AG04450 (cell line): ENCODE measurements around the gene RPL10A. TPM values are rescaled to one million over a fixed set of nuclear protein-coding genes. Genes with fewer than 3 reads are reported as not detected.
"Not testable (repeated sequence)": the region's sequence is repeated elsewhere in the genome, so short reads cannot be mapped to it uniquely, and the experiment has no call there.

Experiments
- CTCF ChIA-PET: fragments of 300-600, 350-600 bp; formaldehyde crosslinking; extraction: SDS; loops from one replicate; lab custom pipeline; 2022; ENCODE audit warnings: antibody characterized with exemption, inconsistent platforms; lab: Charles Lee
- POLR2A ChIA-PET: fragments of 350-600 bp; formaldehyde crosslinking; extraction: SDS; loops from one replicate; lab custom pipeline; 2021; ENCODE audit warnings: antibody characterized with exemption, inconsistent platforms; lab: Yijun Ruan, JAX
- DNase-seq: peaks from one replicate; pipeline ENCODE4 v3.0.0-alpha.2; 2011; ENCODE audit warnings: low read depth, low spot score
- H3K27ac ChIP-seq: one replicate; pipeline ENCODE4 v1.5.1; 2012; ENCODE audit warnings: low read depth, low read length, control low read depth
- H3K27me3 ChIP-seq: one replicate; pipeline ENCODE4 v1.6.0; 2012; ENCODE audit warnings: low read length; ENCODE audit not compliant: control insufficient read depth, insufficient read depth
- H3K4me3 ChIP-seq: 2 replicates; pipeline ENCODE4 v1.5.1; 2011; ENCODE audit warnings: mild to moderate bottlenecking, low read depth, low read length, control low read depth
- H3K9me3 ChIP-seq: 2 replicates; pipeline ENCODE4 v1.5.1; 2012; ENCODE audit warnings: low read length; ENCODE audit not compliant: control insufficient read depth, insufficient read depth
- polyA plus RNA-seq: library from polyadenylated mRNA; depleted of rRNA; stranded (reverse); fragments of >200 nt; gene quantifications from 2 replicates; pipeline ENCODE4 v1.2.3, GENCODE V29; 2011
- TF ChIP-seq, protein P1 (sequence below): IDR thresholded peaks from 2 replicates; pipeline ENCODE4 v1.5.1; 2011; ENCODE audit warnings: low read depth, low read length, control low read depth, inconsistent platforms

Gene RPL10A
- polyA plus RNA-seq, 1 experiment: 2,636 TPM

DNA sequence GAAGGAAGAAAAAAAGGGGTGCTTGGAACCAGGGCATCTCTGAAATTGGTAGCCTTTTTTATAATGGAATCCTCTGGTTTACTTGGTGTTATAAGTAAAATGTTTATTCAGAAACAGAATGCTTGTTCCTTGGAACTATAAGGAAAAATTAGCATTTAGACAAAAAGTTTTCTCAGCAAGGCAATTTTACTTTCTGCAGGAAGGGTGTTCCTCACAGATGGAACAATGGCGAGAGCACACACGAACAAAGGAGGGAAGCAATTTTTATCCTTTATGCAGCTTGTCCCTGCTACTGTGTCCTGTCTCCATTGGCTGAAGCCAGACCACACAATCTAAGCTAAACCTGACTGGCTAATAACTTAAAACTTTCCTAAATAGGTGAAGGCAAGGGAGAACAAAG is 38.7 kb upstream of the RPL10A start:
- DNase-seq: no peak
- TF ChIP-seq, protein P1, sequence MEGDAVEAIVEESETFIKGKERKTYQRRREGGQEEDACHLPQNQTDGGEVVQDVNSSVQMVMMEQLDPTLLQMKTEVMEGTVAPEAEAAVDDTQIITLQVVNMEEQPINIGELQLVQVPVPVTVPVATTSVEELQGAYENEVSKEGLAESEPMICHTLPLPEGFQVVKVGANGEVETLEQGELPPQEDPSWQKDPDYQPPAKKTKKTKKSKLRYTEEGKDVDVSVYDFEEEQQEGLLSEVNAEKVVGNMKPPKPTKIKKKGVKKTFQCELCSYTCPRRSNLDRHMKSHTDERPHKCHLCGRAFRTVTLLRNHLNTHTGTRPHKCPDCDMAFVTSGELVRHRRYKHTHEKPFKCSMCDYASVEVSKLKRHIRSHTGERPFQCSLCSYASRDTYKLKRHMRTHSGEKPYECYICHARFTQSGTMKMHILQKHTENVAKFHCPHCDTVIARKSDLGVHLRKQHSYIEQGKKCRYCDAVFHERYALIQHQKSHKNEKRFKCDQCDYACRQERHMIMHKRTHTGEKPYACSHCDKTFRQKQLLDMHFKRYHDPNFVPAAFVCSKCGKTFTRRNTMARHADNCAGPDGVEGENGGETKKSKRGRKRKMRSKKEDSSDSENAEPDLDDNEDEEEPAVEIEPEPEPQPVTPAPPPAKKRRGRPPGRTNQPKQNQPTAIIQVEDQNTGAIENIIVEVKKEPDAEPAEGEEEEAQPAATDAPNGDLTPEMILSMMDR: no peak
- ChIA-PET POLR2A (no interaction called here), CTCF (no interaction called here)
- no peak overlapping the region for H3K27ac ChIP-seq
- no peaks in the 10 kb centered on the region for H3K27me3 ChIP-seq
- H3K4me3 ChIP-seq: no peak overlapping the region
- peaks cover 8% of the 10 kb centered on the region for H3K9me3 ChIP-seq

- peaks cover 8% of the 10 kb centered on the region for H3K9me3 ChIP-seq
- no peak for DNase-seq
- no peaks in the 10 kb centered on the region for H3K27me3 ChIP-seq
- CTCF ChIA-PET: interaction anchor here (0.7 to 1.1 kb wide), 2 partner anchors 17 kb away, joined by 3 to 4 read pairs; no protein-coding TSS in a partner anchor
- H3K4me3 ChIP-seq: no peak overlapping the region
- H3K27ac ChIP-seq: no peak overlapping the region
- TF ChIP-seq, protein P1: no peak
- POLR2A ChIA-PET: no interaction called here
Observed at GRCh38 chr6:35432291-35432690, 35.9 kb upstream of the RPL10A start.

DNA sequence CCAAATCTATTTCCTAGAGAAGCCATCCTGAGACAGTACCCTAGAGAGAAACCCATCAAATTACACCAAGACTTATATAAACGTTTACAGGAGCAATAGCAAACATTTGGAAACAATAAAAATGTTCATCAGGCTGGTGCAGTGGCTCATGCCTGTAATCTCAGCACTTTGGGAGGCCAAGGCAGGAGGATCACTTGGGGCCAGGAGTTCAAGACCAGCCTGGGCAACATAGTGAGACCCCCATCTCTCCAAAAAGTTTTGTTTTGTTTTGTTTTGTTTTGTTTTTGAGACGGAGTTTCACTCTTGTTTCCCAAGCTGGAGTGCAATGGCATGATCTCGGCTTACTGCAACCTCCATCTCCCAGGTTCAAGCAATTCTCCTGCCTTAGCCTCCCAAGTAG is 35.5 kb upstream of the RPL10A start:
- POLR2A ChIA-PET, H3K27ac ChIP-seq, H3K9me3 ChIP-seq, H3K4me3 ChIP-seq, DNase-seq, H3K27me3 ChIP-seq: not testable (repeated sequence)
- CTCF ChIA-PET: interaction anchor here (0.7 to 1.1 kb wide), 2 partner anchors 17 kb away, joined by 3 to 4 read pairs; no protein-coding TSS in a partner anchor

DNA sequence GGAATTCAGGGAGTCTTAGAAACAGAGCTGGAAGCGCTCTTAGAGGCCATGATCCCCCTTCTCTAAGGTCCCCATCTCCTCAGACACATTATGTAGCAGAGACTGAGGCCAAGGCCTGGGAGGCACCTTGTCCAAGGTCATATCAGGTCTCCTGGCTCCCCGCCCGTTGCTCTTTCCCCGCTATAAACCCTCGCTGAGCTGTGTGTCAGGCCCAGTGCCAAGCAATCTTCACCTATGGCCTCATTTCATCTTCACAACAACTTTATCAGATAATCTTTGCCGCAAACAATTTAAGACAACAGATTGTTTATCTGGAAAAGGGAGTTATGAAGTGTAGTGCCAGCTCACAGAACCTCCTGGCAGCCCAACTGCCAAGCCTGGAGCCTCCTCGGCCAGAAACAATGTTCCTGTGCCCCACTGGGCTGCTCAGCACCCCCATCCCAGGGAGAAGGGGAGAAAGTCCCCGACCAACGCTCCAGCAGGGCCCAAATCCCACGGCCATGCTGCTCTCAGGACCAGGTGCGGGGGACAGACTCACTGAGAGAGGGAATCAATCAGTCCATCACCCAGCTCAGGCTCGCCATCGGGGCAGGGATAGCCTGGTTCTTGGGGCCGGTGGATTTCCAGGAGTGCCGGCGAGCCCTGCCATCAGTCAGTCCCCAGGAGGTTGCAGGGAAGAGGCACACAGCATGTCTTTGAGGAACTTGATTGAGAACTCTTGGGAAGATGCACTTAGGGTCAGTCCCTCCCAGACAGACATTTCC is 32.9 kb upstream of the RPL10A start:
- POLR2A ChIA-PET: no interaction called here
- H3K27me3 ChIP-seq: no peaks in the 10 kb centered on the region
- TF ChIP-seq, protein P1: no peak
- CTCF ChIA-PET: interaction anchor here (2.1 kb wide), 1 partner anchor 20 kb away, joined by 7 read pairs; no protein-coding TSS in a partner anchor
- DNase-seq: no peak
- no peak overlapping the region for H3K27ac ChIP-seq
- no peak overlapping the region for H3K4me3 ChIP-seq
- H3K9me3 ChIP-seq: no peaks in the 10 kb centered on the region; the same call in none of the 2 replicates

GRCh38 chr6:35436071-35436857 is 31.9 kb upstream of the RPL10A start:
- CTCF ChIA-PET: interaction anchor here (2.1 kb wide), 2 partner anchors 13 to 21 kb away, joined by 7 to 8 read pairs; no protein-coding TSS in a partner anchor
- POLR2A ChIA-PET: interaction anchor here (1.3 to 1.9 kb wide), 2 partner anchors 8 to 17 kb away, joined by 3 to 5 read pairs; no protein-coding TSS in a partner anchor
- H3K4me3 ChIP-seq: no peak overlapping the region
- H3K9me3 ChIP-seq: no peaks in the 10 kb centered on the region; the same call in 1 of the 2 replicates
- H3K27ac ChIP-seq: no peak overlapping the region
- TF ChIP-seq, protein P1: no peak
- H3K27me3 ChIP-seq: no peaks in the 10 kb centered on the region
- DNase-seq: no peak

DNA sequence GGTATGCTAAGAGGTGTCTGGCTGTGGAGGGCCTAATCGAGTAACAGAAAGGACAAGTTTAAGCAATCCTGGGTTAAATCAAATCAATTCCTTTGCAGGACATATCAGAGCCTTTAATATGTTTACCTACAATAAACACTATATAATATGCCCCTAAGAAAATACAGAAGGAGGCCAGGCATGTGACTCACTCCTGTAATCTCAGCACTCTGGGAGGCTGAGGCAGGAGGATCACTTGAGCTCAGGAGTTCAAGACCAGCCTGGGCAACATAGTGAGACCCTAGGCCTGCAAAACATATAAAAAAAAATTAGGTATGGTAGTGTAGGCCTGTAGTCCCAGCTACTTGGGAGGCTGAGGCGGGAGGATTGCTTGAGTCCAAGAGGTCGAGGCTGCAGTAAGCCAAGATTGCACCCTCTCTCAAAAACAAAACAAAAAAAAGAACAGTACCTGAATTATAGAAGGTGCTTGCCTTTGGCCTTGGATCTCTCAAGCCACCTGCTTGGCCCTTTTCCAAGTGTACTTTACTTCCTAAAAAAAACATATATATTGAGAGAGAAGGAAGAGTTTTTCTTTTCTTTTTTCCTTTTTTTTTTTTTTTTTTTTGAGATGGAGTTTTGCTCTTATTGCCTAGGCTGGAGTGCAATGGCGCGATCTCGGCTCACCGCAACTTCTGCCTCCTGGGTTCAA is 29.7 kb upstream of the RPL10A start:
- H3K27ac ChIP-seq, POLR2A ChIA-PET, DNase-seq, H3K9me3 ChIP-seq, H3K4me3 ChIP-seq, H3K27me3 ChIP-seq: not testable (repeated sequence)
- CTCF ChIA-PET: interaction anchor here (0.7 kb wide), 1 partner anchor 70 kb away, joined by 5 read pairs; no protein-coding TSS in a partner anchor
